ENCODE results near the gene GPR108. TPM values are rescaled to one million over a fixed set of nuclear protein-coding genes. Genes with fewer than 3 reads are reported as not detected.
A peak's percentile ranks its signal among the peaks of the same experiment; 100 is the strongest.

GPR108 gene
- total RNA-seq, 3 donors from 2014 or later (not counting 1 experiment from before 2014, with no cell fraction given), result 66.1 to 78.0 (median 76.9) TPM

DNA sequence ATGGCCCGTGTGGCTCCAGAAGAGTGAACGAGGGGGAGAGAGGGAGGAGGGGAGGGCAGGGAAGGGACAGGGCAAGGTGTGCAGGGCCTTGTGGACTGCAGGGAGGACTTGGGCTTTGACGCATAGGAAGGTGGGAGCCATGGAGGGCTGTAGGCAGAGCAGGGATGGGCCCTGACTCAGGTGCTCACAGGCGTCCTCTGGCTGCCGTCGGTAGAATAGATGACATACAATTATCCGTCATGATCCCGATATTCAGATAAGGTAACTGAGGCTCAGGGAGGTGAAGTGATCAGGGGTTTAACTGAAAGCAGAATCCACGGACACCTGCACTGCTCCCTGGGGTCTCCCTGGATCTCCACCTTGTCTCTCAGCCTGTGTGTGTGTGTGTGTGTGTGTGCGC is 20.3 kb downstream of the GPR108 start:
- H3K4me1 ChIP-seq (ENCODE audit: control insufficient read depth, insufficient read depth, low read length), result peaks cover 3% of the 10 kb centered on the region
- H3K27ac ChIP-seq (ENCODE audit: low read length), result no peak overlapping the region
- ATAC-seq, result no peak
- no peaks in the 10 kb centered on the region for H3K36me3 ChIP-seq (ENCODE audit: control insufficient read depth, insufficient read depth, low read length)
- Mint-ChIP-seq H3K4me3 (no peak overlapping the region), H3K27ac (peak overlapping the region in 1 of 2 donors; percentile 16), H3K9me3 (no peaks in the 10 kb centered on the region), H3K36me3 (no peaks in the 10 kb centered on the region), H3K4me1 (peaks cover 19 to 21% of the 10 kb centered on the region in 2 donors), H3K27me3 (ENCODE audit: low read depth in 2 of 2) (peaks cover 0 to 6% of the 10 kb centered on the region in 2 donors)
- H3K27me3 ChIP-seq (ENCODE audit: control insufficient read depth, insufficient read depth, low read length), result no peaks in the 10 kb centered on the region
- DNase-seq, result no peak
- H3K4me3 ChIP-seq (ENCODE audit: low read length), result no peak overlapping the region
- intact Hi-C loops (cut with micrococcal nuclease), result loop anchor here (5.0 kb wide), 1 partner anchor 40 kb away; no protein-coding TSS in a partner anchor
- no peak for TF ChIP-seq CTCF (IDR thresholded peaks at IDR 0.05)
- H3K9me3 ChIP-seq (ENCODE audit: control insufficient read depth, insufficient read depth, low read length), result no peaks in the 10 kb centered on the region
- 82% methylated on average over 10 of the region's 10 CpGs for WGBS (ENCODE audit: insufficient coverage)

DNA sequence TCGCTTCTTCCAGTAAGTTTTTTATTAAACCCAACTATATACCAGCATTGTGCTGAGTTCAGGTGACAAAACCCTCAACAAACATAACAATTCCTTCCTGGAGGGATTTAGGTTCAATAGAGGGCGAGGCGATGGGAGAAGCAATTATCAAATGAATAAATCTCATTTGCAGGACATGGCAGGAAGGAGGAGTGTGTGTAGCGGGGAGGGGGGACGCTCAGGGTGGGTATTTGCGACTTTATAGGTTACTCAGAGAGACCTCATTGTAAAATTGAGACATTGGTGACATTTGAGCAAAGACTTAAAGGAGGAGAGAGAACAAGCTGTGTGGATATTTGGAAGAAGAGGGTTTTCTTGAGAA is 20.8 kb downstream of the GPR108 start:
- H3K27me3 ChIP-seq (ENCODE audit: control insufficient read depth, insufficient read depth, low read length), result no peaks in the 10 kb centered on the region
- 80% methylated on average over 5 of the region's 6 CpGs for WGBS (ENCODE audit: insufficient coverage)
- H3K9me3 ChIP-seq (ENCODE audit: control insufficient read depth, insufficient read depth, low read length), result no peaks in the 10 kb centered on the region
- Mint-ChIP-seq H3K27me3 (ENCODE audit: low read depth in 2 of 2) (peaks cover 2 to 6% of the 10 kb centered on the region in 2 donors), H3K4me1 (peaks cover 15 to 21% of the 10 kb centered on the region in 2 donors), H3K4me3 (no peak overlapping the region), H3K9me3 (no peaks in the 10 kb centered on the region), H3K27ac (no peak overlapping the region), H3K36me3 (no peaks in the 10 kb centered on the region)
- ATAC-seq (no peak), DNase-seq (no peak)
- H3K36me3 ChIP-seq (ENCODE audit: control insufficient read depth, insufficient read depth, low read length), result no peaks in the 10 kb centered on the region
- no peak for TF ChIP-seq CTCF (IDR thresholded peaks at IDR 0.05)
- intact Hi-C loops (cut with micrococcal nuclease), result loop anchor here (5.0 kb wide), 1 partner anchor 39 kb away; no protein-coding TSS in a partner anchor
- H3K27ac ChIP-seq (ENCODE audit: low read length), result no peak overlapping the region
- H3K4me1 ChIP-seq (ENCODE audit: control insufficient read depth, insufficient read depth, low read length), result peaks cover 2% of the 10 kb centered on the region
- H3K4me3 ChIP-seq (ENCODE audit: low read length), result no peak overlapping the region

GRCh38 chr19:6714749-6715555 is 22.4 kb downstream of the GPR108 start:
- H3K27ac ChIP-seq (ENCODE audit: low read length), result no peak overlapping the region
- no peaks in the 10 kb centered on the region for H3K9me3 ChIP-seq (ENCODE audit: control insufficient read depth, insufficient read depth, low read length)
- peaks cover 8% of the 10 kb centered on the region for H3K4me1 ChIP-seq (ENCODE audit: control insufficient read depth, insufficient read depth, low read length)
- no peak overlapping the region for H3K4me3 ChIP-seq (ENCODE audit: low read length)
- Mint-ChIP-seq H3K27ac (no peak overlapping the region), H3K27me3 (ENCODE audit: low read depth in 2 of 2) (peaks cover 14 to 18% of the 10 kb centered on the region in 2 donors), H3K9me3 (no peaks in the 10 kb centered on the region), H3K36me3 (no peaks in the 10 kb centered on the region), H3K4me1 (peaks cover 19 to 24% of the 10 kb centered on the region in 2 donors), H3K4me3 (no peak overlapping the region)
- no peak for TF ChIP-seq CTCF (IDR thresholded peaks at IDR 0.05)
- DNase-seq (no peak), ATAC-seq (no peak)
- no peaks in the 10 kb centered on the region for H3K36me3 ChIP-seq (ENCODE audit: control insufficient read depth, insufficient read depth, low read length)
- peaks cover 3% of the 10 kb centered on the region for H3K27me3 ChIP-seq (ENCODE audit: control insufficient read depth, insufficient read depth, low read length)
- intact Hi-C loops (cut with micrococcal nuclease), result loop anchor here (5.0 kb wide), 1 partner anchor 38 kb away; no protein-coding TSS in a partner anchor
- 86% methylated on average over 11 of the region's 11 CpGs for WGBS (ENCODE audit: insufficient coverage)

Data from natural killer cell (primary cell).